Cerebellar nuclear complex (tissue), 1 donor: Measurements from ENCODE around the gene TMEM89.

Experiments
- DNase-seq, 2 experiments: peaks; one replicate each; lab custom pipeline; 2025; lab: John Stamatoyannopoulos, UW

The TMEM89 gene

DNA sequence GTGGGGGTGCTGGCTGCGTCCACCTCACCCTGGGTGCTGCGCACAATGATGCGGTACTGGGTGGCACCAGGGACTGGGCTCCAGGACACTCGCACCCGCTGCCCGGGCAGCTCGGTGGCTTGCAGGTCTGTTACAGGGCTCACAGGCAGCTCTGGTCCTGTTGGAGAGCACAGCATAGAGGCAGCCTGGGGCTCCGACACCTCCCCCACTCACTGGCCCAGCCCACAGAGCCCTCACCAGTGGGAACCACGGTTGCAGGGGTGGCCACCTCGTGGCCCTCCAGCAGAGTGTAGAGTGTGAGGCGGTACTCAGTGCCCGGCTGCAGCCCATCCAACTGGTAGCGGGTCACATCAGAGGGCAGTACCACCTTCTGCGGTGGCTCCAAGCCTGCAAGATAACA is 30.1 kb downstream of the TMEM89 start:
- no peak for DNase-seq

DNA sequence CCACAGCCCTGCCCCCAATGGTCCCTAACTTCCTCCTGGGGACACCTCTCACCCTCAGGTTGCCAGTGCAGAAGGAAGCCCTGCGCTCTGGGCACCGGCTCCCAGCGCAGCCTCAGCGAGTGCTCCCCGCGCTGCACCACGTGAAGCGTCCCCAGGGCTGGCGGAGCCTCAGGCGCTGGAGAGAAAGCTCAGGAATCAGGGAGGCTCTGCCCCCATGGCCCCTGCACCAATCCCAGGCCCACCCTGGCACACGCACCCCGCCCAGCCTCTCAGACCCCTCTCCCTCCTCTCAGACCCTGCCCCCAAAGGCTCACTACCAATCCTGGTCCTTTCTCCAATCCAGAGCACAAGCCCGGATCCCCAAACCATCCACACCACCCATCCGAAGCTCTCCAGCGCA is 33.3 kb downstream of the TMEM89 start:
- DNase-seq, result no peak

DNA sequence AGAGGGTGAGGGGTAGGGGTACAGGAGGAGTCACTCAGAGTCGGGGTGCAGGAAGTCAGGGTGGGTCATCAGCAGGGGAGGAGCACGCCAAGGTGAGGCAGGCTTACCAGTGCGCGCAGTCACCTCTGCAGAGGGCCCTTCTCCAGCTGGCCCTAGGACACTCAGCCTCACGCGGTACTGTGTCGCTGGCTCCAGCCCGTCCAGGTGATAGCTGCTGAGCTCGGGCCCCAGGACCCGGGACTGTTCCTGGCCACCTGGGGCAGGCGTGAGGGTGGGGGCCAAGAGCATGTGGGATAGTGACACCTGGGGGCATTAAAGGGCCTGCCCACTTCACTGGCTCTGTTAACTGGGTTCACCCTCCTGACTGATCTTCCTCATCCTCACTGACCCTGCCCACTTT is 33.9 kb downstream of the TMEM89 start:
- no peak for DNase-seq

DNA sequence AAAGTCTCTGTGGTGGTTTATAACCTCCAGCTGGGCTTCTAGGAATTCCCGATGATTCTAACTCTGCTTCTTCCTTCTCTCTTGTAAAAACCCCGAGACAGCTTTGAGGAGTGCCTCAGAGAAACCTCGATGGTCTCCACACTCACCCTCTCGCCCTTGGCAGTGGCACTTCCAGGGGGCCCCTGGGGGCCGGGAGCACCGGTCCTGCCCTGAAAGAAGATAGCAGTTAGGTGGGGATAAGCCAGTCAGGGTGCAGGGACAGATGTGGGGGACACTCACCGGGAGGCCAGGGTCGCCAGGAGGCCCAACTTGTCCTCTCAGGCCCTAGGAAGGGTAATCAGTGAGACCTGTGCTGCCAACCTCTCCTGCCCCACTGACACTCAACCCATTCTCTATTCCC is 36.2 kb downstream of the TMEM89 start:
- DNase-seq, result no peak

DNA sequence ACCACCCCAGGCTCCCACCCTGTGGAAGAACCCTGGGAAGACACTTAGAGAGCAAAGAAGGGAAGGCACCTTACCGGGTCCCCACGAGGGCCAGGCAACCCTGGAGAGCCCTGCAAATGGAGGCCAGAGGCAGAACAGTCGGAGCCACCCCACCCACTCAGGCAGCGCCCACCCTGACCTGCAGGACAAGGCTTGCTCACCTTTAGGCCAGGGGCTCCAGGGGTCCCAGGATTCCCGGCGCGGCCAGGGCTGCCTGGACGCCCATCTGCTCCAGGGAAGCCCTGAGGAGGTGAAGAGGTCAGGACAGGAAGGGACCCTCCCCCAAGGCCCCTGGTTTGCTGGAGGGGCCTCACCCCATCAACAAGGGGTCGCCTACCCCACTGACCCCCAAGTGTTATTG is 36.7 kb downstream of the TMEM89 start:
- no peak for DNase-seq

DNA sequence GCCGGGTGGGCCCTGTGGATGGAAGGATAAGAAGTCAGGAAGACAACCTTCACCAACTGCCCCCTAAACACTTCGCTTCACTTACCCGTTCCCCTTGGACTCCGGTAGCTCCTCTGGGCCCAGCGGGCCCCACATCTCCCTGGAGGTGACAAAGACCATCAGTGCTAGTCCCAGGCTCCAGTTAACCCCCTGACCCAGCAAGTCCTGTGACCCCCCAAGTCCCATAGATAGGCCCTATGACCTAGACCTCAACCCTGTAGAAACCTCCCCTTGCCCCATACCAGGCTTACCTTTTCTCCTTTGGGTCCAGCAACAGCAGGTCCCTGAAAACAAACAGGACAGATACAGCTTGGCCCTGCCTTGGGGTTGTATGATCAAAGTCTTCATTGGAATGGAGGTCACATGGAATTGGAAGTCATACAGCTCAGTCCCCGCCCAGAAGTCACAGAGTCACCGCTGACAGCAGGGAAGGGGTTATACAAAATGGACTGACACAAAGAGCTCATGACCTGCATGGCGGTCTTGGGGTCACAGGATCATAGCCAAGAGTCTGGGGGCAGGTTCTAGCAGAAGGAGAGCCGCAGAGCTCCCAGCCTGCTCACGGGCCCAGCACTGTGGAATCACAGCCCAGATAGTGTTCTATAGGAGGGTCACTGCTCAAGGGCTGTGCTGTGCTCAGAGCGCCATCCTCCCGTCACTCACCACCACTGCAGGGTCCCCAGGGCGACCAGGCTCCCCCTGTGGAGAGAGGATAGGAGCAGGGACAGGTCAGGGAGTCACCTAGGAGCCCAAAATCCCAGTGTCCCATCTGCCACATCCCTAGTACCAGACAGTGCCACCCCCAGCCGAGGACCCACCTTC is 39.7 kb downstream of the TMEM89 start:
- DNase-seq, result no peak

DNA sequence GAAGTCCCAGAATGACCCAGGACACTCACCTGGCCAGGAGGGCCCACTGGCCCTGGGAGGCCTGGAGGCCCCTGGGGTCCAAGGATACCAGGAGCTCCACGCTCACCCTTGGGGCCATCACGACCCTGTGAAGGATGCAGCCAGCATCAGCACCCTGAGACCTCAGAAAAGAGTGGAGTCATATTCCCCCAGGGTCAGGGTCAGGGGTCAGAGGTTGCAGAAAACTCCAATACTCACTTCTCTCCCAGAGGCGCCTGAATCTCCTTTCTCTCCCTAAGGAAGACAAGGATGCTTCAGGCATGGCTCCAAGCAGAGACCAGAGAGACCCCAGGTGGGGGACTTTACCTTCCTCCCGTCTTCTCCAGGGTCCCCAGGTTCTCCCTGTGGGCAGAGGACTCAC is 44.9 kb downstream of the TMEM89 start:
- no peak for DNase-seq

DNA sequence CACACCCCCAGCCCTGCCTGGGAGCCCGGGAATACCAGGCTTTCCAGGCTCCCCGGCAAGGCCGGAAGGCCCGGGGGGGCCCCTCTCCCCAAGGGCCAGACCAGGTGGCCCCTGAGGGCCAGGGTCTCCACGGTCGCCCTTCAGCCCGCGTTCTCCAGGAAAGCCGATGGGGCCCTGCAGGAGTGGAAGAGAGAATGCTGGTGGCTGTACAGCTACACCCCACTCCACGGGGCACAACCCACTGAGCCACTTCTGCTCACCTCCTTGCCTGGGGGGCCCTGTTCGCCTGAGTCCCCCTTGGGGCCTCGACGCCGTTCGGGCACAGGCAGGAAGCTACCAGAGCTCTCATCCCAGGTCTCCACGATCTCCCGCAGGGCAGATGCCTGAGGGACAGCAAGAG is 46.2 kb downstream of the TMEM89 start:
- DNase-seq, result no peak

DNA sequence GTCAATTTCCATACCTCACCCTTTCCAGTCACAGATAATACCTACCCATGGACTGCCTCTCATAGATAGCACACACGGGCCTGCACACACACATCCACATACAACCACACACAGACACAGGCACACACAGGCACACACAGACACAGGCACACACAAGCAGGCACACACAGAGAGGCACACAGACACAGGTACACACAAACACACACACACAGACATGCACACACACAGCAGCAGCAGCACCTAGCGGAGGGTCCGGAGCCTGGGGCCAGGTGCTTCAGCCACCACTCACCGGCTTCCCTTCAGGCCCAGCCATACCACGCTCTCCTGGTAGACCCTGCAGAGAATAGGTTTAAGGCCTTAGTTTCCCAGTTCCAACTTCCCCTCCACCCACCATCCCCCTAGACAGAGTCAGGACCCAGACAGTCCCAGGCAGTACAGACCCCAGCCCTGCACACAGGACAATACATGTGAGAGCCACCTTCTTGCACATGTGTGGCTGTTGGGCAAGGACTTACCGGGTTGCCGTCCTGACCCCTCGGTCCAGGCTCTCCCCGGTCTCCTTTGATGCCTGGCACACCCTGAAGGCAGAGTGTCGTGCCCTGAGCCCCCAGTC is 47.5 kb downstream of the TMEM89 start:
- no peak for DNase-seq

DNA sequence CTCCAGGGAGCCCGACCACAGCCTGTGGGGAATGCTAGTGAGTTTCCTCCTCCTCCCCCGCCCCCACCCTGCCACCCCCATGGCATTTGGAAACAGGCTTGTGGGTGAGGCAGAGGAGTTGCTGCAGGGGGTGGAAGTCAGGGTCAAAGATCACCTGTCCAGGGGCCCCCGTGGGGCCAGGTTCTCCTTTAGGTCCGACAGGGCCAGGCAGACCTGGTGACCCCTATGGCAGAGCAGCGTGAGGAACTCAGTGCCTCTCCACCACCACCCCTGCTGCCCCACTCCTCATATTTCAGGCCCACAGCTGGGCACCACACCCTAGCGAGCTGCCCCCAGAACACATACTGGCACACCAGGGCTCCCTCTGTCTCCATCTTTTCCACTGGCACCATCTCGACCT is 49.1 kb downstream of the TMEM89 start:
- no peak for DNase-seq

DNA sequence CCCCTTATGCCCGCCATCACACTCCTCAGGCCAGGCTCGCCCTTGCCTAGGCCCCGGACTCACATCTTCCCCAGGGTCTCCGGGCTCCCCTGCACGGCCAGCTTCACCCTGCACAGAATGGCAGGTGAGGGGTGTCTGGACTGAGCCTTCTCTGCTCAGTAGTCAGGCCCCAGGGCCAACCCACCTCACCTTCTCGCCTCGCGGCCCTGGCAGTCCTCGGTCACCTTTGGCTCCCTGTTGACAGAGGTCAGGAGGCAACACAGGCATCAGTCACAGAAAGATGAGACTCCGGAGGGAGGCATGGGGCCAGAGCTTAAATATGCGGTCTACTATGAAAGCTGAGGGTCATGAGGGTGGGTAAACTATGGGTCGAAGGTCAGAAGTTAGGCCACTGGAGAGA is 49.6 kb downstream of the TMEM89 start:
- no peak for DNase-seq
